ENCODE results near the gene RPS6KA2.

RPS6KA2 gene

DNA sequence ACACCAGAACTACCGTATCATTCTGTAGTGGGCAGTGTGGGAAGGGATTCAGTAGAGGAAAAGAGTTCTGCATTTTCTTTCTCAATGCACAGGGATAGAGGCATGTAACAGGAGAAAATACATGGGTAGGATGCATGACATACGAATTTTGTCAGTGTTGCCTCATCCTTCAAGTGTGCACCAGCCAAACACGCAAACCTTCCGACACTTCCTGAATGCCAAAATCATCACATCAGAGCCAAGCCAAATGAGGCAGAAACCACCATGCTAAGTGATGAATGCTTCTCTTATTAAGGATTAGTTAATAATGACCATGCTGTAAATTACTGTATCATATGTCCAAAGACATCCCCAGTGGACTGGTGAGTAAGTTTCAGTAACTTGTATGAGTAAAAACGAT lies 67.8 kb downstream of the RPS6KA2 start:
- CTCF ChIA-PET, result interaction anchor here (0.7 kb wide), 1 partner anchor 216 kb away, joined by 3 read pairs; no protein-coding TSS in a partner anchor
- TF ChIP-seq FOXM1 (IDR thresholded peaks at IDR 0.05; ENCODE audit: borderline replicate concordance), result no peak
- TF ChIP-seq ARNT (IDR thresholded peaks at IDR 0.05), result no peak
- TF ChIP-seq, protein P1, sequence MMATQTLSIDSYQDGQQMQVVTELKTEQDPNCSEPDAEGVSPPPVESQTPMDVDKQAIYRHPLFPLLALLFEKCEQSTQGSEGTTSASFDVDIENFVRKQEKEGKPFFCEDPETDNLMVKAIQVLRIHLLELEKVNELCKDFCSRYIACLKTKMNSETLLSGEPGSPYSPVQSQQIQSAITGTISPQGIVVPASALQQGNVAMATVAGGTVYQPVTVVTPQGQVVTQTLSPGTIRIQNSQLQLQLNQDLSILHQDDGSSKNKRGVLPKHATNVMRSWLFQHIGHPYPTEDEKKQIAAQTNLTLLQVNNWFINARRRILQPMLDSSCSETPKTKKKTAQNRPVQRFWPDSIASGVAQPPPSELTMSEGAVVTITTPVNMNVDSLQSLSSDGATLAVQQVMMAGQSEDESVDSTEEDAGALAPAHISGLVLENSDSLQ (IDR thresholded peaks at IDR 0.05), result no peak
- TF ChIP-seq HDGF (IDR thresholded peaks at IDR 0.05; ENCODE audit: borderline replicate concordance), result no peak
- no peak for TF ChIP-seq ZNF384 (IDR thresholded peaks at IDR 0.05)
- TF ChIP-seq LEF1 (IDR thresholded peaks at IDR 0.05; ENCODE audit: borderline replicate concordance), result no peak
- TF ChIP-seq NFRKB (IDR thresholded peaks at IDR 0.05), result no peak
- no peak for TF ChIP-seq SUZ12 (IDR thresholded peaks at IDR 0.05)
- TF ChIP-seq FOXK2 (IDR thresholded peaks at IDR 0.05), result no peak
- no peak for TF ChIP-seq SP1 (IDR thresholded peaks at IDR 0.05)
- no peak for TF ChIP-seq FOXA1 (IDR thresholded peaks at IDR 0.05)
- no peak for TF ChIP-seq ELF4 (IDR thresholded peaks at IDR 0.05)
- no peak for TF ChIP-seq BHLHE40 (IDR thresholded peaks at IDR 0.05; ENCODE audit: borderline replicate concordance)
- TF ChIP-seq L3MBTL2 (conservative IDR thresholded peaks at IDR 0.05), result no peak
- DNase-seq (ENCODE audit: extremely low spot score), result no peak
- POLR2A ChIA-PET, result no interaction called here

DNA sequence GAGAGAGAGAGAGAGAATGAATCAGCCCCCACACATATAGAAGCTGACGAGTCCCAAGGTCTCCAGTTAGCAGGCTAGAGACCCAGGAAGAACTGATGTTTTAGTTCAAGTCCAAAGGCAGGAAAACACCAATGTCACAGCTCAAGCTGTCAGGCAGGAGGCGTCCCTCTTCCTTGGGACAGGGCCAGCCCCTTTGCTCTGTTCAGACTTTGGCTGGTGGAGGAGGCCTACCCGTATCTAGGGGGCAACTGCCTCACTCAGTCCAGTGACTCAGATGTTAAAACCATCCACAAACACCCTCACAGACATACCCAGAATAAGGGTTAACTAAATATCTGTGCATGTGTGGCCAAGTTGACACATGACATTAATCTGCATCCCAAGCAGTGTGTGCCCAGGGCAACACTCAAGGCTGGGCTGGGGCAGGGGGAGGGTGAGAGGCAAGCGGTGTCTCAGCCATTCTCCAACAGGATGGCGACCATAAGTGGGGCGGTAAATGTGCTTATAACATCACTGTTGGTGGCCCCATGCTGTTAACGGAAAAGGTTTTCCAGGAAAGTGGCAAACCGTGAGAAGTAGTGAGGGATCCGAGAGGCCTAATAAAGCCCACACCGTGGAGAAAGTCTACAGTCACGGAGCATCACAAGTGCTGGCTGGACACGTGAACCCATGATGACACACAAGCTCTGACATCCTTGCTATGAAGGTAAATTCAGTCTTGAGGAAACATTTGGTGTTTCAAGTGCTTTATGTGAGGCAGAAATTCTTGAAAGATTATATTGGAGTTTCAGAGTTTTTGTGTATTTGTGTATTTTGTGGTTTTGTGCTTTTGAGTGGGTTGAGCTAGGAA lies 68.7 kb downstream of the RPS6KA2 start:
- DNase-seq (ENCODE audit: extremely low spot score), result no peak
- POLR2A ChIA-PET, result no interaction called here
- CTCF ChIA-PET, result no interaction called here
- TF ChIP-seq FOXA1 (IDR thresholded peaks at IDR 0.05) (no peak), ELF4 (IDR thresholded peaks at IDR 0.05) (no peak), HDGF (IDR thresholded peaks at IDR 0.05; ENCODE audit: borderline replicate concordance) (no peak)

DNA sequence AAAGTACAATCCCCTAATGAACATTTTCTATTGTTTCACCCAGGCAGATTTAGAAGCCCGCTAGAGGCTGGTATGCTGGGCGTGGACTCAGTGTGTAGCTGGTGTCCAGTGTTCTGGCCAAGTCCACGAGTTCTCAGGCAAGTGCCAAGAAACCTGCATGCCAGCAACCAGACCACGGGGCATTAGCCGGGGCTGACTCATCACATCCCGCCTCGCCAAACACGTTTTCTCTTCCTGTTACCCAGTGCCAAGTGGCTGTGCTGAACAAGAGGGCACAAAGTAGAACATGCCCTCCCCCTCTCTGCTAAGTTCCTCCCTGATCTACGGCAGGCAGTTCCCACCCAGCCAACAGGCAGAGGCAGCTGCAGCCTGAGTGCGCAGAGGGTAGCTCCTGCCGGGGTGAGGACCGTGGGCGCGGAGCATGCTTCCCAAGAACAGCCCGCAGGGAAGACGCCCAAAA lies 70.2 kb downstream of the RPS6KA2 start:
- TF ChIP-seq CTBP1 (IDR thresholded peaks at IDR 0.05; ENCODE audit: borderline replicate concordance), result no peak
- no peak for TF ChIP-seq LEF1 (IDR thresholded peaks at IDR 0.05; ENCODE audit: borderline replicate concordance)
- TF ChIP-seq ZNF384 (IDR thresholded peaks at IDR 0.05), result no peak
- no peak for TF ChIP-seq BHLHE40 (IDR thresholded peaks at IDR 0.05; ENCODE audit: borderline replicate concordance)
- TF ChIP-seq SUZ12 (IDR thresholded peaks at IDR 0.05), result no peak
- no peak for TF ChIP-seq FOXA1 (IDR thresholded peaks at IDR 0.05)
- TF ChIP-seq NFRKB (IDR thresholded peaks at IDR 0.05), result no peak
- TF ChIP-seq FOXM1 (IDR thresholded peaks at IDR 0.05; ENCODE audit: borderline replicate concordance), result no peak
- TF ChIP-seq SP1 (IDR thresholded peaks at IDR 0.05), result no peak
- TF ChIP-seq, protein P1 (IDR thresholded peaks at IDR 0.05), result no peak
- no peak for TF ChIP-seq TARDBP (IDR thresholded peaks at IDR 0.05)
- DNase-seq (ENCODE audit: extremely low spot score), result no peak
- CTCF ChIA-PET, result no interaction called here
- POLR2A ChIA-PET, result no interaction called here

DNA sequence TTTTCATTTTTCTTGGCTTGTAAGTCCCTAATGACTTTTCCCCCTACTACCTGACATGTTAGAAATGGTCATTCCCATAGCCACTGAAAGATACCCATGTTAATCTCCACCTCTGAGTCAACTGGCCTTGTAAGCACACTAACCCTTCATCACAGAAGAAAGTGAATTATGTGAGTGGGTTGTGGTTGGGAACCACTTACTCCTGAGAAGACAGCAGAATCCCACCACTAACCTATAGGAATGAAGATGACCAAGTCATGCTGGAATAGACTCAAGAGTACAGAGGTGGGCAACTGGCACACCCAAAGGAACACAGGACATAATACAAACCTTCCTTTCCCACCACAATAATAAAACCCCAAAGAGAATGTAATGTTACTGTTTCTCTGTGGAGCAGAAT lies 70.7 kb downstream of the RPS6KA2 start:
- ChIA-PET POLR2A (no interaction called here), CTCF (no interaction called here)
- TF ChIP-seq TARDBP (IDR thresholded peaks at IDR 0.05), result no peak
- no peak for DNase-seq (ENCODE audit: extremely low spot score)

DNA sequence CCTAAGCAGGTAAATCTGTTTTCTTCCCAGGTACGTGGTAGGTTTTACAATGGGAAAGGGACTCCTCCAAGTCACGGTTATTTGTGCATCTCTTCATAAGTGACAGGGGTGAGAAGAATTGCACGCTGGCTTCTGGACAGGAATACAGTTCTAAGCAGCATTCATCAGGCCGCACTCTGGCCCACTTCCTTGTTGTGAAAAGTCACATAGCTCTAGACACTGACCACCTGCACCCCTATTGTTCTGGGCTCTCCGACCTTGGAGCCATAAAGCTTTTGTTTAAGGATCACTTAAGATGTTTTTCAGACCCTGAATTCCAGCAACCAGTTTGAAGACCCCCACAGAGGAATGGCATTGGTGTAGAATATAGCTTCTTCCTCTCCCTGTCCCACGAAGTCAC lies 72.0 kb downstream of the RPS6KA2 start:
- no peak for TF ChIP-seq L3MBTL2 (conservative IDR thresholded peaks at IDR 0.05)
- no peak for TF ChIP-seq LEF1 (IDR thresholded peaks at IDR 0.05; ENCODE audit: borderline replicate concordance)
- no peak for DNase-seq (ENCODE audit: extremely low spot score)
- CTCF ChIA-PET, result interaction anchor here (0.6 to 0.7 kb wide), 2 partner anchors 9 to 557 kb away, joined by 4 to 5 read pairs; no protein-coding TSS in a partner anchor
- POLR2A ChIA-PET, result no interaction called here

DNA sequence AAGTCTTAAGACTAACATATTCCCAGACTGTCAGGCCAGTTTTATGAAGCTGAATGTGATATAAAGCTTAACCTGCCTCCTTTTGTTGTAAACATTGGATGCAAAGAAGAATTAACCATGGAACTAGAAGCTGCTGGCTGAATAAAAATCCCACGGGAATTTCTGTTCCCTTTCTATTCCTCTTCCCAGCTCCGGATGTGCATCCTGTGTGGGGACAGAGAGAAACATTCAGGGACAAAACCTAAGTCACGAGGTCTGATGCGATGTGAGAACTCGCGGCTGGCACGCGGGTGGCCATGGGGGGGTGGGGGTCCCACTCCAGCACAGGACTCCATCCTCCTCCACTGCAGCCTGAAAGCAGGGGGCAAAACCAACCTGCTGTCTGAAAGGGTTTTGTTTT lies 72.7 kb downstream of the RPS6KA2 start:
- CTCF ChIA-PET, result no interaction called here
- TF ChIP-seq ELF4 (IDR thresholded peaks at IDR 0.05) (no peak), TARDBP (IDR thresholded peaks at IDR 0.05) (no peak), L3MBTL2 (conservative IDR thresholded peaks at IDR 0.05) (no peak), FOXA1 (IDR thresholded peaks at IDR 0.05) (no peak), SP1 (IDR thresholded peaks at IDR 0.05) (no peak)
- POLR2A ChIA-PET, result no interaction called here
- no peak for DNase-seq (ENCODE audit: extremely low spot score)

DNA sequence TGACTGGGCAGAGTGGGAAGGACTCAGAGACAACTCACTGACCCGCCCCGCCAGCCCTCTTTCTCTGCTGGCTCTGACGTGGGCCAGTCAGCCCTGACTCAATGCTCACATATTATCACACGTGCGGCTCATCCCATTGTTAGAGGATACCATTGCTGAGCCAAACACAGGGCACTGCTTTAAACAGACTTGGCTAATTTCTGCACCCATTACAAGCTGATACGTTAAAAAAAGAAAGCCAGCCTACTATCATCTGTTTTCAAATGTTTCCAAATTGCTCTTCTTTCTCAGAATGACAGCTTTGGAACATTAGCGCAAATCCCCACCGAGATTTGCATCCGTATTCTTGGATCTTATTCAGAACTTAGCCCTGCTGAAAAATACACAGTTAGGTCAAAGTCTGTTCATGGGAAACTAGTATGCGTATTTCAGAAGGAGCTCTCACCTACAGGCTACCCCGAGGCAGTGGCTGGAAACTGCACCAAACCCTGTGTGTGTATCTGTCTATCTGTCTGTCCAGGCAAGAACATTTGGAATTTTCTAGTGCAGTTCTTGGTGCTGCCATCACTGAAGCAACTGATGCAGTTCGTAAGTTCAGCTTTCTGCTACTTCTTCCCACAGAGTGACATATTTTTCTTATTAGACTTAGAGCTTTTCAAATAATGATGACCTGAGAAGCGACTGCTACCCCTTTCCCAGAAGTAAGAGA lies 73.3 kb downstream of the RPS6KA2 start:
- DNase-seq (ENCODE audit: extremely low spot score), result no peak
- TF ChIP-seq FOXM1 (IDR thresholded peaks at IDR 0.05; ENCODE audit: borderline replicate concordance) (no peak), ELF4 (IDR thresholded peaks at IDR 0.05) (no peak), LEF1 (IDR thresholded peaks at IDR 0.05; ENCODE audit: borderline replicate concordance) (no peak), HDGF (IDR thresholded peaks at IDR 0.05; ENCODE audit: borderline replicate concordance) (no peak)
- CTCF ChIA-PET, result no interaction called here
- POLR2A ChIA-PET, result no interaction called here
